SIG-M5 (cell line): ENCODE results near the gene NOC4L.
"Not testable (repeated sequence)": the region's sequence is repeated elsewhere in the genome, so short reads cannot be mapped to it uniquely, and the experiment has no call there.

Experiments used
- DNase-seq: peaks from one replicate; lab custom pipeline; 2025; lab: John Stamatoyannopoulos, UW

Gene NOC4L

GRCh38 chr12:132182206-132182710 is 38.0 kb downstream of the NOC4L start:
- DNase-seq, result no peak

GRCh38 chr12:132182711-132183365 is 38.6 kb downstream of the NOC4L start:
- DNase-seq, result no peak

- no peak for DNase-seq
These were observed 41.4 kb downstream of the NOC4L start for GRCh38 chr12:132185705-132186104.

- DNase-seq, result no peak
These were observed 42.1 kb downstream of the NOC4L start for GRCh38 chr12:132186208-132186856.

GRCh38 chr12:132186857-132187620 is 42.8 kb downstream of the NOC4L start:
- no peak for DNase-seq

- no peak for DNase-seq
These were observed 43.6 kb downstream of the NOC4L start for GRCh38 chr12:132187646-132188450.

- DNase-seq, result no peak
These were observed 44.2 kb downstream of the NOC4L start for GRCh38 chr12:132188451-132188901.

- no peak for DNase-seq
These were observed 44.7 kb downstream of the NOC4L start for GRCh38 chr12:132188916-132189325.

GRCh38 chr12:132189378-132190011 is 45.2 kb downstream of the NOC4L start:
- DNase-seq, result peak; percentile 79

GRCh38 chr12:132190012-132190755 is 45.9 kb downstream of the NOC4L start:
- DNase-seq, result no peak

- no peak for DNase-seq
These were observed 46.7 kb downstream of the NOC4L start for GRCh38 chr12:132190834-132191500.

- no peak for DNase-seq
These were observed 47.7 kb downstream of the NOC4L start for GRCh38 chr12:132191715-132192553.

GRCh38 chr12:132194056-132194455 is 49.8 kb downstream of the NOC4L start:
- DNase-seq, result no peak

- no peak for DNase-seq
These were observed 50.3 kb downstream of the NOC4L start for GRCh38 chr12:132194556-132194955.

GRCh38 chr12:132195242-132195641 is 51.0 kb downstream of the NOC4L start:
- DNase-seq, result not testable (repeated sequence)

- no peak for DNase-seq
These were observed 52.0 kb downstream of the NOC4L start for GRCh38 chr12:132196038-132196872.

GRCh38 chr12:132196873-132197390 is 52.7 kb downstream of the NOC4L start:
- DNase-seq, result no peak
